NCI-H128 (cell line): ENCODE data around the gene BEND3.
"Not testable (repeated sequence)": the region's sequence is repeated elsewhere in the genome, so short reads cannot be mapped to it uniquely, and the experiment has no call there.

Experiments used
- DNase-seq: peaks from one replicate; lab custom pipeline; 2025; ENCODE audit not compliant: unreplicated experiment; lab: John Stamatoyannopoulos, UW

The BEND3 gene

GRCh38 chr6:107121964-107122495, 6.7 kb upstream of the BEND3 start:
- DNase-seq, result no peak

- DNase-seq, result no peak
These were observed 6.0 kb upstream of the BEND3 start for GRCh38 chr6:107121266-107121665.

GRCh38 chr6:107120404-107120803, 5.1 kb upstream of the BEND3 start:
- no peak for DNase-seq

GRCh38 chr6:107118976-107119375, 3.7 kb upstream of the BEND3 start:
- no peak for DNase-seq

GRCh38 chr6:107118540-107118939, 3.2 kb upstream of the BEND3 start:
- not testable (repeated sequence) for DNase-seq

GRCh38 chr6:107116931-107117330, 1.6 kb upstream of the BEND3 start:
- DNase-seq, result no peak

- DNase-seq, result no peak
These were observed 1.1 kb upstream of the BEND3 start for GRCh38 chr6:107116328-107116892.

GRCh38 chr6:107115695-107116327, 496 bp upstream of the BEND3 start:
- DNase-seq, result peak; percentile 41

GRCh38 chr6:107114213-107114925, 946 bp downstream of the BEND3 start:
- DNase-seq, result peak; percentile 72

- no peak for DNase-seq
These were observed 5.1 kb downstream of the BEND3 start for GRCh38 chr6:107110200-107110599.

GRCh38 chr6:107108201-107108890, 7.0 kb downstream of the BEND3 start:
- DNase-seq, result no peak

- no peak for DNase-seq
These were observed 7.5 kb downstream of the BEND3 start for GRCh38 chr6:107107791-107108190.

- no peak for DNase-seq
These were observed 9.2 kb downstream of the BEND3 start for GRCh38 chr6:107106165-107106564.

- no peak for DNase-seq
These were observed 9.7 kb downstream of the BEND3 start for GRCh38 chr6:107105511-107106116.

- no peak for DNase-seq
These were observed 12.2 kb downstream of the BEND3 start for GRCh38 chr6:107103082-107103481.

GRCh38 chr6:107102414-107102805, 12.9 kb downstream of the BEND3 start:
- DNase-seq, result no peak

- DNase-seq, result no peak
These were observed 13.5 kb downstream of the BEND3 start for GRCh38 chr6:107101686-107102413.

GRCh38 chr6:107101211-107101610, 14.1 kb downstream of the BEND3 start:
- DNase-seq, result no peak

- DNase-seq, result no peak
These were observed 16.6 kb downstream of the BEND3 start for GRCh38 chr6:107098436-107099307.

GRCh38 chr6:107084459-107084858, 30.9 kb downstream of the BEND3 start:
- DNase-seq, result not testable (repeated sequence)
